K562 (cell line): ENCODE measurements around the gene WAS. TPM values are rescaled to one million over a fixed set of nuclear protein-coding genes. Genes with fewer than 3 reads are reported as not detected.

ENCODE experiments used
- BRF1 ChIP-seq: IDR thresholded peaks from 3 replicates; pipeline ENCODE4 v1.6.1; 2011; ENCODE audit warnings: borderline replicate concordance, mild to moderate bottlenecking; ENCODE audit not compliant: insufficient read length; ENCODE audit errors: extremely low read depth
- ERF ChIP-seq: fragments of 450-650 bp; formaldehyde crosslinking; IDR thresholded peaks from 2 replicates; pipeline ENCODE4 v1.4.0; 2020; ENCODE audit warnings: mild to moderate bottlenecking, mixed read lengths
- JUN ChIP-seq, 2 experiments: sonication (generic) in 1 of 2; formaldehyde crosslinking in 1 of 2; IDR thresholded peaks; 2 replicates each; pipeline versions ENCODE4 v1.6.1 to v1.8.0; 2012 to 2022; ENCODE audit warnings: borderline replicate concordance in 2 of 2, mild to moderate bottlenecking in 2 of 2, improper control_type of control experiment in 1 of 2, low read depth in 1 of 2, low read length in 1 of 2, missing genetic modification reagents in 1 of 2
- KLF1 ChIP-seq: fragments of 450-650 bp; IDR thresholded peaks from 2 replicates; pipeline ENCODE4 v1.6.1; 2016; ENCODE audit warnings: missing genetic modification characterization, missing compliant biosample characterization
- RBM22 ChIP-seq: fragments of 200-400 bp; formaldehyde crosslinking; IDR thresholded peaks from 2 replicates; pipeline ENCODE4 v1.6.1; 2018; ENCODE audit warnings: low read length, low read depth; ENCODE audit not compliant: poor library complexity, severe bottlenecking
- TCFL5 ChIP-seq: fragments of 250-450 bp; sonication (Bioruptor Pico); conservative IDR thresholded peaks from 2 replicates; pipeline ENCODE4 v1.6.1; 2021; ENCODE audit warnings: mild to moderate bottlenecking, moderate library complexity, matching md5 sums
- TFAP4 ChIP-seq: sonication (generic); formaldehyde crosslinking; IDR thresholded peaks from 2 replicates; pipeline ENCODE4 v1.8.0; 2022; ENCODE audit warnings: missing genetic modification reagents, mild to moderate bottlenecking, moderate library complexity, borderline replicate concordance
- WHSC1 ChIP-seq: IDR thresholded peaks from one replicate; pipeline ENCODE4 v1.6.1; 2012; ENCODE audit warnings: low read length, control low read depth, inconsistent platforms
- ZNF347 ChIP-seq: fragments of 450-650 bp; formaldehyde crosslinking; IDR thresholded peaks from 2 replicates; pipeline ENCODE4 v1.4.0; 2020; ENCODE audit warnings: low read depth, mild to moderate bottlenecking, moderate library complexity
- polyA plus RNA-seq, 8 experiments: library from polyadenylated mRNA; depleted of rRNA in 4 of 8; stranded (reverse) in 5 of 8; unstranded in 3 of 8; fragments of >200 nt; fragmentation: Nextera tagmentation in 2 of 8; fragmentation: Illumina TruSeq in 1 of 8; extraction: Ambion mirVana in 2 of 8; extraction: Trizol in 1 of 8; gene quantifications; 2 replicates each; pipeline versions ENCODE4 v1.2.1 to v1.2.3, GENCODE V29; 2011 to 2014; ENCODE audit warnings: inconsistent platforms in 1 of 8, missing spikeins in 1 of 8
- total RNA-seq, 7 experiments: library from RNA; depleted of rRNA in 6 of 7; stranded (reverse); fragments of >200 nt in 6 of 7; fragmentation: Illumina TruSeq in 2 of 7; extraction: Trizol in 2 of 7; gene quantifications; 2 replicates each; pipeline versions ENCODE4 v1.2.1 to v1.2.3, GENCODE V29; 2011 to 2021; ENCODE audit warnings: low replicate concordance in 1 of 7
- TF ChIP-seq, protein P1 (sequence below), 3 experiments: fragments of 200-800 bp in 1 of 3; fragments of 250-450 bp in 1 of 3; fragments of 450-650 bp in 1 of 3; sonication (Bioruptor Pico) in 1 of 3; sonication (Bioruptor generic) in 1 of 3; formaldehyde crosslinking in 1 of 3; IDR thresholded peaks; 2 replicates each; pipeline versions ENCODE4 v1.6.1 to v1.8.0; 2016 to 2022; ENCODE audit warnings: mild to moderate bottlenecking in 2 of 3, missing genetic modification characterization in 2 of 3, missing compliant biosample characterization in 1 of 3, moderate library complexity in 1 of 3
- TF ChIP-seq, protein P2 (sequence below): fragments of 200-600 bp; sonication (generic); IDR thresholded peaks from one replicate; pipeline ENCODE4 v1.6.1; 2012; ENCODE audit warnings: mild to moderate bottlenecking, low read depth, low read length, inconsistent platforms

WAS gene
- total and polyA plus RNA-seq, 9 of the 15 experiments (the other 6 are each of a cell fraction or from before 2014, with no cell fraction given) = 0.11 to 16.1 (median 3.8) TPM

GRCh38 chrX:48702032-48702431 lies 18.4 kb downstream of the WAS start (continued):
- TF ChIP-seq, protein P1, sequence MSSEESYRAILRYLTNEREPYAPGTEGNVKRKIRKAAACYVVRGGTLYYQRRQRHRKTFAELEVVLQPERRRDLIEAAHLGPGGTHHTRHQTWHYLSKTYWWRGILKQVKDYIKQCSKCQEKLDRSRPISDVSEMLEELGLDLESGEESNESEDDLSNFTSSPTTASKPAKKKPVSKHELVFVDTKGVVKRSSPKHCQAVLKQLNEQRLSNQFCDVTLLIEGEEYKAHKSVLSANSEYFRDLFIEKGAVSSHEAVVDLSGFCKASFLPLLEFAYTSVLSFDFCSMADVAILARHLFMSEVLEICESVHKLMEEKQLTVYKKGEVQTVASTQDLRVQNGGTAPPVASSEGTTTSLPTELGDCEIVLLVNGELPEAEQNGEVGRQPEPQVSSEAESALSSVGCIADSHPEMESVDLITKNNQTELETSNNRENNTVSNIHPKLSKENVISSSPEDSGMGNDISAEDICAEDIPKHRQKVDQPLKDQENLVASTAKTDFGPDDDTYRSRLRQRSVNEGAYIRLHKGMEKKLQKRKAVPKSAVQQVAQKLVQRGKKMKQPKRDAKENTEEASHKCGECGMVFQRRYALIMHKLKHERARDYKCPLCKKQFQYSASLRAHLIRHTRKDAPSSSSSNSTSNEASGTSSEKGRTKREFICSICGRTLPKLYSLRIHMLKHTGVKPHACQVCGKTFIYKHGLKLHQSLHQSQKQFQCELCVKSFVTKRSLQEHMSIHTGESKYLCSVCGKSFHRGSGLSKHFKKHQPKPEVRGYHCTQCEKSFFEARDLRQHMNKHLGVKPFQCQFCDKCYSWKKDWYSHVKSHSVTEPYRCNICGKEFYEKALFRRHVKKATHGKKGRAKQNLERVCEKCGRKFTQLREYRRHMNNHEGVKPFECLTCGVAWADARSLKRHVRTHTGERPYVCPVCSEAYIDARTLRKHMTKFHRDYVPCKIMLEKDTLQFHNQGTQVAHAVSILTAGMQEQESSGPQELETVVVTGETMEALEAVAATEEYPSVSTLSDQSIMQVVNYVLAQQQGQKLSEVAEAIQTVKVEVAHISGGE (CRISPR knock-in tag; IDR thresholded peaks at IDR 0.05) = peak in 1 of 3 experiments; percentile 35; a peak in 1 of 6 replicates
- TF ChIP-seq, protein P2, sequence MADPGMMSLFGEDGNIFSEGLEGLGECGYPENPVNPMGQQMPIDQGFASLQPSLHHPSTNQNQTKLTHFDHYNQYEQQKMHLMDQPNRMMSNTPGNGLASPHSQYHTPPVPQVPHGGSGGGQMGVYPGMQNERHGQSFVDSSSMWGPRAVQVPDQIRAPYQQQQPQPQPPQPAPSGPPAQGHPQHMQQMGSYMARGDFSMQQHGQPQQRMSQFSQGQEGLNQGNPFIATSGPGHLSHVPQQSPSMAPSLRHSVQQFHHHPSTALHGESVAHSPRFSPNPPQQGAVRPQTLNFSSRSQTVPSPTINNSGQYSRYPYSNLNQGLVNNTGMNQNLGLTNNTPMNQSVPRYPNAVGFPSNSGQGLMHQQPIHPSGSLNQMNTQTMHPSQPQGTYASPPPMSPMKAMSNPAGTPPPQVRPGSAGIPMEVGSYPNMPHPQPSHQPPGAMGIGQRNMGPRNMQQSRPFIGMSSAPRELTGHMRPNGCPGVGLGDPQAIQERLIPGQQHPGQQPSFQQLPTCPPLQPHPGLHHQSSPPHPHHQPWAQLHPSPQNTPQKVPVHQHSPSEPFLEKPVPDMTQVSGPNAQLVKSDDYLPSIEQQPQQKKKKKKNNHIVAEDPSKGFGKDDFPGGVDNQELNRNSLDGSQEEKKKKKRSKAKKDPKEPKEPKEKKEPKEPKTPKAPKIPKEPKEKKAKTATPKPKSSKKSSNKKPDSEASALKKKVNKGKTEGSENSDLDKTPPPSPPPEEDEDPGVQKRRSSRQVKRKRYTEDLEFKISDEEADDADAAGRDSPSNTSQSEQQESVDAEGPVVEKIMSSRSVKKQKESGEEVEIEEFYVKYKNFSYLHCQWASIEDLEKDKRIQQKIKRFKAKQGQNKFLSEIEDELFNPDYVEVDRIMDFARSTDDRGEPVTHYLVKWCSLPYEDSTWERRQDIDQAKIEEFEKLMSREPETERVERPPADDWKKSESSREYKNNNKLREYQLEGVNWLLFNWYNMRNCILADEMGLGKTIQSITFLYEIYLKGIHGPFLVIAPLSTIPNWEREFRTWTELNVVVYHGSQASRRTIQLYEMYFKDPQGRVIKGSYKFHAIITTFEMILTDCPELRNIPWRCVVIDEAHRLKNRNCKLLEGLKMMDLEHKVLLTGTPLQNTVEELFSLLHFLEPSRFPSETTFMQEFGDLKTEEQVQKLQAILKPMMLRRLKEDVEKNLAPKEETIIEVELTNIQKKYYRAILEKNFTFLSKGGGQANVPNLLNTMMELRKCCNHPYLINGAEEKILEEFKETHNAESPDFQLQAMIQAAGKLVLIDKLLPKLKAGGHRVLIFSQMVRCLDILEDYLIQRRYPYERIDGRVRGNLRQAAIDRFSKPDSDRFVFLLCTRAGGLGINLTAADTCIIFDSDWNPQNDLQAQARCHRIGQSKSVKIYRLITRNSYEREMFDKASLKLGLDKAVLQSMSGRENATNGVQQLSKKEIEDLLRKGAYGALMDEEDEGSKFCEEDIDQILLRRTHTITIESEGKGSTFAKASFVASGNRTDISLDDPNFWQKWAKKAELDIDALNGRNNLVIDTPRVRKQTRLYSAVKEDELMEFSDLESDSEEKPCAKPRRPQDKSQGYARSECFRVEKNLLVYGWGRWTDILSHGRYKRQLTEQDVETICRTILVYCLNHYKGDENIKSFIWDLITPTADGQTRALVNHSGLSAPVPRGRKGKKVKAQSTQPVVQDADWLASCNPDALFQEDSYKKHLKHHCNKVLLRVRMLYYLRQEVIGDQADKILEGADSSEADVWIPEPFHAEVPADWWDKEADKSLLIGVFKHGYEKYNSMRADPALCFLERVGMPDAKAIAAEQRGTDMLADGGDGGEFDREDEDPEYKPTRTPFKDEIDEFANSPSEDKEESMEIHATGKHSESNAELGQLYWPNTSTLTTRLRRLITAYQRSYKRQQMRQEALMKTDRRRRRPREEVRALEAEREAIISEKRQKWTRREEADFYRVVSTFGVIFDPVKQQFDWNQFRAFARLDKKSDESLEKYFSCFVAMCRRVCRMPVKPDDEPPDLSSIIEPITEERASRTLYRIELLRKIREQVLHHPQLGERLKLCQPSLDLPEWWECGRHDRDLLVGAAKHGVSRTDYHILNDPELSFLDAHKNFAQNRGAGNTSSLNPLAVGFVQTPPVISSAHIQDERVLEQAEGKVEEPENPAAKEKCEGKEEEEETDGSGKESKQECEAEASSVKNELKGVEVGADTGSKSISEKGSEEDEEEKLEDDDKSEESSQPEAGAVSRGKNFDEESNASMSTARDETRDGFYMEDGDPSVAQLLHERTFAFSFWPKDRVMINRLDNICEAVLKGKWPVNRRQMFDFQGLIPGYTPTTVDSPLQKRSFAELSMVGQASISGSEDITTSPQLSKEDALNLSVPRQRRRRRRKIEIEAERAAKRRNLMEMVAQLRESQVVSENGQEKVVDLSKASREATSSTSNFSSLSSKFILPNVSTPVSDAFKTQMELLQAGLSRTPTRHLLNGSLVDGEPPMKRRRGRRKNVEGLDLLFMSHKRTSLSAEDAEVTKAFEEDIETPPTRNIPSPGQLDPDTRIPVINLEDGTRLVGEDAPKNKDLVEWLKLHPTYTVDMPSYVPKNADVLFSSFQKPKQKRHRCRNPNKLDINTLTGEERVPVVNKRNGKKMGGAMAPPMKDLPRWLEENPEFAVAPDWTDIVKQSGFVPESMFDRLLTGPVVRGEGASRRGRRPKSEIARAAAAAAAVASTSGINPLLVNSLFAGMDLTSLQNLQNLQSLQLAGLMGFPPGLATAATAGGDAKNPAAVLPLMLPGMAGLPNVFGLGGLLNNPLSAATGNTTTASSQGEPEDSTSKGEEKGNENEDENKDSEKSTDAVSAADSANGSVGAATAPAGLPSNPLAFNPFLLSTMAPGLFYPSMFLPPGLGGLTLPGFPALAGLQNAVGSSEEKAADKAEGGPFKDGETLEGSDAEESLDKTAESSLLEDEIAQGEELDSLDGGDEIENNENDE = no peak
- TF ChIP-seq WHSC1 (no peak), BRF1 (no peak), RBM22 (no peak), TCFL5 (CRISPR knock-in tag) (no peak), ERF (no peak), TFAP4 (CRISPR knock-in tag) (peak; percentile 55; the same call in 1 of the 2 replicates), KLF1 (tag) (peak; percentile 79; the same call in 1 of the 2 replicates), JUN (IDR thresholded peaks at IDR 0.05; ENCODE audit: borderline replicate concordance, low read depth, low read length) (no peak), JUN (CRISPR knock-in tag; IDR thresholded peaks at IDR 0.05; ENCODE audit: borderline replicate concordance) (no peak), ZNF347 (CRISPR knock-in tag) (no peak)
